Adrenal gland (tissue), 5 donors: Measurements from ENCODE around the gene DUOXA1.

Experiments
- CTCF ChIP-seq, 6 experiments: fragments of 450-650 bp in 4 of 6; fragments of 200-600 bp in 2 of 6; sonication (generic) in 1 of 6; IDR thresholded peaks; 1 replicate in 5 of 6; 2 replicates in 1 of 6; pipeline versions ENCODE4 v1.5.1 to v1.8.0; 2016 to 2021; ENCODE audit warnings: antibody characterized with exemption in 6 of 6, mild to moderate bottlenecking in 2 of 6, moderate library complexity in 1 of 6
- POLR2A ChIP-seq, 2 donors: fragments of 450-650 bp; IDR thresholded peaks; one replicate each; pipeline ENCODE4 v1.6.1; 2017; ENCODE audit warnings: antibody characterized with exemption in 2 of 2, mild to moderate bottlenecking in 2 of 2, moderate library complexity in 1 of 2
- donor health status: DM: no; HTN: no; CAD: no.

DNA sequence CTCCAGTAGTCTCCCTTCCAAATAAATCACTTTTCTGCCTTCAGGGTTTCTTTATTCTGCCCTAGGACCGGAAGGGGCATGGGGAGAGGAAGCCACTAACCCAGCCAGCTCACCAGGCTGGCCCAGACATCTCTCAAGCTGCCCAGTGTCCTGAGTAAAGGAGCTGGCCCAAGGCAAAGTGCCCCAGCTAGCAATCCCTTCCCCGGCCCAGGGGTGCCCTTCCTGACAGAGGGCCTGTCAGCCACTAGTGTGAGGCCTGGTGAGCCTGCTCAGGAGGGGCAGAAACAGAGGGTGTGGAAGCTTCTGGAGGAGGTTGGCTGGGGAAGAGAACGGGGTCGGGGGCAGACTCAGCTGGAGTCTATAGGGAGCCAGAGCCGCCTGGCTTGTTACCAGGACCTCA, 35.9 kb upstream of the DUOXA1 start:
- no peak for TF ChIP-seq CTCF (IDR thresholded peaks at IDR 0.05)
- no peak for TF ChIP-seq POLR2A (IDR thresholded peaks at IDR 0.05)
